HG03045 (cell line): Measurements from ENCODE around the gene GRIN2C.
"Not testable (repeated sequence)": the region's sequence is repeated elsewhere in the genome, so short reads cannot be mapped to it uniquely, and the experiment has no call there.

ENCODE experiments used
- ATAC-seq: cut with Tn5 transposase; IDR thresholded peaks from one replicate; pipeline ENCODE4 v1.9.1; 2021; ENCODE audit warnings: mild to moderate bottlenecking, moderate library complexity; ENCODE audit not compliant: unreplicated experiment

GRIN2C gene

DNA sequence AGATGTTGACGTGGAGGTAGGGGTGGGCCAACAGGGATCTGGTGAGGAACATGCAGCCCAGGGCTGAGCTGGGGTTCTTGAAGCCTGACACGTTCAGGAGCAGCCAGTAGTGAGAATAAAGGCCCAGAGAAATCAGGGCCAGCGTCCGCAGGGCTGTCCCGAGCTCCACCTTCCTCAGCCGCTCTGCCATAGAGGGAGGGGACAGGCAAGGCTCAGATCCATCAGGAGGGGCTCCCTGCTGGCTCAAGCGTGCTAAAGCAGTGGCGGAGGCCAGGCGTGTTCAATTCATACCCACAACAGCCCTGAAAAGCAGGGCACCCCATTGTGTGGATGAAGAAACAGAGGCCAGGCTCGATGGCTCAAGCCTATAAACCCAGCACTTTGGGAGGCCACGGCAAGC lies 21.4 kb upstream of the GRIN2C start:
- ATAC-seq, result no peak

DNA sequence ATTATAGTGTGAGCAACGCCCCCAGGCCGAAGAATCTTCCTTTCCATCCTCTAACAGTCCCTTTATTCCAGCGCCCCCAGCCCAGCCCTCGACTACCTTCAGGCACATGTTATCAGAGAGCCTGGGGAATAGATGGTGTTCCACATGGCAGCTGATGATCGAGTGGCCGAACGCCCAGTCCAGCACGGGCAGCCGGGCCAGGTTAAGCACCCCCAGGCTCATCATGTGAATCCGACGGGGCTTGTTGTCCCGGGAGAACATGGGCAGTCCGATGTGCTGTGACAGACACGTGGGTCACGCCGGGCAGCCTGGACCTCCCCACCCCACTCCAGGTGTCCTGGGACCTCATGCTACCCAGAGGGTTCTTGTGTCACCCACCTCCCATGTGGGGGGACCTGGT lies 19.6 kb upstream of the GRIN2C start:
- ATAC-seq, result no peak

DNA sequence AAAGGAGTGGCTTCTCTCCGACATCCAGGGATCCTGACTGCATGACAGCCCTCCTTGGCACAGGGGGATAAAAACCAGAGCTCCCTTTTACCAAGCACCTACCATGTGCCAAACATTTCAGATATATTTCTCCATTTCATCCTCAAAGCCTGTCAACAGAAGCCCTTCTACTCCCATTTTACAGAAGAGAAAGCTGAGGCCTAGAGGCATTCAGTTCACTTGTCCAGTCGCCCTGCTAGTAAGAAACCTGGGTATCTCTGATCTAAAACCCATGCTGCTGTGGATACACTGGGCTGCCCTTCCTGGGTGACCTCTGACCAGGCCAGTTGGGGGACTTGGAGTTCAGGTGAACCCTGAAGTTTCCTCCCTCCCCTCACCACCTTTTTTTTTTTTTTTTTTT lies 19.0 kb upstream of the GRIN2C start:
- ATAC-seq, result no peak

DNA sequence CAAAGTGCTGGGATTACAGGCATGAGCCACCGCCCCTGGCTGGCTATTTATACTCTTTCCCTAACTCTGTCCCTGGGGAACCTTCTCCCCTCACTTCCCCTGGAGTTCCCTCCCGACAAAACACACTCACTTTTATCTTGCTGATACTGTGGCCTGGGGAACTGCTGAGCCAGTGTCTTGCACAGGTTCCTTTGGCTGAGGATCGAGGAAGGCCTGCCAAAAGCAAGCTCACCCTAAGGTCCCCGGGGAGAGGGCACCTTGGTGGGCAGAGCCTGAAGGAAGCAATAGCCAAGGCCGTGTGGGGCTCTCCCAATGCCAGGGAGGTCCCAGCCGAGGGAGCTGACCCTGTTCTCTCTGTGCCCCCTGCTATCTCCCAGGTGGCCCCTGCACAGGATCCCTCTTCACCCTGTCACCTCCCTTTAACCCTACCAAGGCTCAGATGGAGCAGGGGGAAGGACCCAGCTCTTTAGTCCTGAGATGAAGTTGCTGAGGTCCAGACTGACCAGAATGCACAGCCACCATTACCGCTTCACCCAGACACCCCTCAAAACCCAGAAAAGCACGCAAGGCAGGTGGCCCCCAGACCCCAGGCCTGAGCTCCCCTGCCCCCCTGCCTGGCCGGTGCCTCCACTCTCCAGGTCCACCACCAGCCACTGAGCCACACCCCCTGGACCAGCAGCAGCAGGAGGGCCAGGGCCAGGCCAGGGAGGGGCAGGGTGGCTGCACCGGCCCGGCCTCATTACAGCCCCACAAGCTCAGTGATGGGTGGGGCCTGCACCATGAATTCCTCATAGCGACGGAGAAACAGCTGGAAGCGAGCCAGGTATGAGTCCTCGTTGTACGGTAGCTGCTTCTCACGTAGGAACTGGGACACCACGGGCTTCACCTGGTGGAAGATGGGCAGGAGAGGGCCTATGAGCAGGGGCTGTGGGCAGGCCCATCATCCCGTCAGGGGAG lies 18.2 kb upstream of the GRIN2C start:
- no peak for ATAC-seq

DNA sequence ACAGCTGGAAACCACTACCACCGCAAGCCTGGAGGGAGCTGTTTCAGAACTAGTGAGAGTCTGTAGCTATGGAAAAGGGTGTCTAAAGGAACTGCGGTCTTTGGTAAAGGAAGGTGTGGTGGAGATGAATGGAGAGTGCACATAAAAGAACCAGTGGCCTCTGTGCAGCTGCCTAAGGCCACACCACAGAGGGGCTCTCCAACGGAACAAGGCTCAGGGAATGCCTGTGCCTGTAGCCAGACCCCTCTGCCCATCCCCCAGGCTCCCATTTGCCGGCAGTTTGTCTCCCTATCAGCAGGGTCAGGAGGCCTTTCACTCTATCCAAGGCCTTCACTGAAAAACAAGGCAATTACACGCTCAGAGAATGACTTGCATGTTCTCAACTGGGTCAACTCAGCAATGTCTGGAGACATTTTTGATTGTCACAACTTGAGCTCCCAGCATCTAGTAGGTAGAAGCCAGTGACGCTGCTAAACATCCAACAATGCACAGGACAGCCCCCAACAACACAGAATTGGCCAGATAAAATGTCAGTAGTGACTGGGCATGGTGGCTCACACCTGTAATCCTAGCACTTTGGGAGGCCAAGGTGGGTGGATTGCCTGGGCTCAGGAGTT lies 16.4 kb upstream of the GRIN2C start:
- ATAC-seq, result no peak

DNA sequence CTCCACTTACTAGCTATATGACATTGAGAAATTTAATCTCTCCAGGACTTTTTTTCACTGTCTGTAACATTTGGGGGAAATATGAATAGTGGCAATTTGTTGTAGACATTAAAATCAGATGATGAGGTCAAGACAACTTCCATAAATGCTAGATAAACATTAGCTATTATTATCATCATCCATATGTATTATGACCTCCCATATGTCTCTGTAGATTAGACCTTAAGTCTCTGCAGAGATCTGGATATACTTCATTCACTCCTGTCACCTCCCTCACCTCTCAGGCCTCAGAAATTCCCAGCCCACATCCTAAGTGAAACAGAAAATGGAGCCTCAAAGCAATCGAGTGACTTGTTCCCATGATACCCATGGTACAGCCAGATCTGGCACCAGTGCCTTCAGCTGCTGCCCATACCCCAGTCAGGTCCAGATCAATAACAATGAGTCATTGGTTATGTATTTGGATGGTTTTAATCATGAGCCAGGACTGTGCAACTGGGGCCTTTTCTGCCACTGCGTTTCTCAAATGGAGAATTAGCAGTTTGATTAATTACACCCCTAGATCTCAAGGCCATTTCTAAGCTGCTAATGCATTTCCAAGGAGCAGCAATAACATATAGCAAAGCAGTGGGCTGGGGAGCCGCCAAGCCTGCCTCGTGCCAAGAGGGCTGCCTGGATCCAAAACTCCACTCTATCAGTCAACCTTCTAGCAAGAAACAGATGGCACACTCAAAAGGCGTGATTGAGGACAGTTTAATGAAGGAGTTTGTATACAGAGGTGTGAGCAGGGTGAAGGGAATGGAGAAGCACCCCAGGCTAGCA lies 15.7 kb upstream of the GRIN2C start:
- no peak for ATAC-seq

DNA sequence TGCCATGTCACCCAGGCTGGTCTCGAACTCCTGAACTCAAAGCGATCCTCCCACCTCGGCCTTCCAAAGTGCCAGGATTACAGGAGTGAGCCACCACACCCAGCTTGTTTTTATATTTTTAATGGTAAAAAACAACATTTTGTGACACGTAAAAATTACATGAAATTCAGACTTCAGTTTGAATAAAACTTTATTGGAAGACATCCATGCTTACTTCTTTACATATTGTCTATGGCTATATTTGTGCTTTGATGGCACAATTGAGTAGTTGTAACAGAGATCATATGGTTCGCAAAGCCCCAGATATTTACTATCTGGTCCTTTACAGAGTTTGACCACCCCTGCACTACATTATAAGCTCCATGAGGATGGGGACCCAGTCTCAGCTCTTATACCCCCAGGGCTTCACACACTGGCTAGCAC lies 14.9 kb upstream of the GRIN2C start:
- no peak for ATAC-seq

DNA sequence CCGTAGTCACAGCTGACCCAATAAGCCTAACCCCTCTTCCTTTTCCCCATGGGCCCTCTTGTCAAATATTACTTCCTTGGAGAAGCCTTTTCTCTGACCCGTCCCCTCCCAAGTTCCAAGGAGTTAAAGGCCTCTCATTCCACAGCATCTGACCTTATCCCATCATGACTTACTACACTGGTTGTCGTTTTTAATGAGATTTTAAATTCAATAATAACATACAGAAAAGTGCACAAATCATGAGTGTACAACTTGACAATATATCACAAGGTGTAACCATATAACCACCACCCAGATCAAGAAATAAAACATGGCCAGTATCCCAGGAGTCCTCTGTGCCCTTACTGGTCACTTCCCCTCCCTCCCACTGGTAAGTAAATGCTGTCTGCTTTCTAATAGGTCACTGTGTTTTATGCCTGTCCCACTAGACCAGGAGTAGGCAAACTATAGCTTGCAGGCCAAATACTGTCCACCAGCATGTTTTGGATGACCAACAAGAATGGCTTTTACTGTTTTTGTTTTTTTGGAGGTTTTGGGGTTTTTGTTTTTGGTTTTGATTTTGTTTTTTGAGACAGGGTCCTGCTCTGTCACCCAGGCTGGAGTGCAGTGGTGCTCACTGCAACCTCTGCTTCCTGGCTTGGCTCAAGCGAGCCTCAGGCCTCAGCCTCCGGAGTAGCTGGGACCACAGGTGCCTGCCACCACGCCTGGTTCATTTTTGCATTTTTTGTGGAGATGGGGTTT lies 14.4 kb upstream of the GRIN2C start:
- no peak for ATAC-seq

DNA sequence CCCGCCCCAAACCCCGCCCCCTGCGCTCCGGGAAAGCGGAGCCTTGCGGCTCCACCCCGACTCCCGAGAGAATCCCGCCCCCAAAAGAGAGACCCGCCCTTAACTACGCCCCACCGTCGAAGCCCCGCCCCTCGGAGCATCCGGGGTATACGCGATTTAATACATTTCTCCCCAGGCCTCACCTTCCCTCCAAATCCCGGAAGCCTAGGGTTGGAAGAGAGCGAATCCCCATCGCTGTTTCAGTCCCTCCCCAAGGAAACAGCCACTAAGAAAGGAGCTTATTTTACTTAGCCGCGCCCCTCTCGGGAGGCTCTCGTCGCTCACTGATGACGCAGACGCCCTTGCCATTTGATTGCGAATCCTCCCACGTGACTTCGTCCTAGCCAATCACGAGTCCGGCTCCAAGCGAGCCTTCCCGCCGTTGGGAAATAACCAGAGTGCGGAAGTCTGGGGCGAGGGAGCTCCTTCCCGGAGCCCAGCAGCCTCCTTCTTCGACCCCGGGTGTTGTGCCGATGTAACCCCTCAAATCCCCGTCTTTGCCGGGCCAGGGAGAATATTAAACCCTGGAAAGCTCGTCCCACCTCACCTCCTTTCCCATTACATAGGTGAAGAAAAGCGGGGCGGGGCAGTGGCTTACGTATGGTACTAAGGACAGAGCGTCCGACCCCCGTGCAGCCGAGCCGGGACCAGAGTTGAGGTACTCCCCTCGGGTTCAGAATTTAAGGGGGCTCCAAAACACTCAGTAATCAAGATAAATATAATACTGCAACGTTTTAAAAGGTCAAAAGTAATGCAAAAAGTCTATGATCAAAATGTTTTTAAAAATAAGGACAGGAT lies 13.6 kb upstream of the GRIN2C start:
- ATAC-seq, result peak; percentile 89

DNA sequence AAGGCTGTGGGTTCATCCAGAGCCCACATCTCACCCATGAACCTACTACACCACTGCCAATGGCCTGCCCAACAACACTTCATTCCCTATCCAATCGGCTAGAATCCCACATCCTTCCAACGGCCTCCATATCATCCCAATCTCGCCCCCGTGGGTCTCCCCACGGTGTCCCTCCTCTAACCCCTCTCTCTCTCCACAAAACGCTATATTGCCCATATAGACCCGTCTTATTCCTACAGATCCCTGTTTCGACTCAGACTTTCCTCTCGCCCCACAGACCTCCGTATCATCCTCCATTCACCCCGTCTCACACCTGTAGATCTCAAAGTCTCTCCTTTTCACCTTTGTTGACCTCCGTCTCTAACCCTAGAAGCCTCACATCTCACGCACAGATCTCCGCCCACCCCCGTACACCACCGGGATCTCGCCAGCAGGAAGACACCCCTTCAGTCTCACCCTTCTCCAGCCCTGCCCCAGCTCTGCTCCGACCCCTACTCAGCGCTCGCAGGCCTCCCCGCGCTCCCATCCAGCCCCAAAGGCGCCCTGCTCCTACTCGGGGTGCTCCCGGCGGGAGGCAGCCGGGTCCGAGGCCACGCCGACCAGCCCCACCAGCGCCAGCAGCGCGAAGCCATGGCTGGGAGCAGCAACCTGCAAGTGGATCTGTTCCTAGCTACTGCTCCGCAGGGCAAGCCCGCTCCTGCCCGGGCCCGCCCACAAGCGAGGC lies 12.8 kb upstream of the GRIN2C start, which contains the start of gene FDXR:
TSS of gene FDXR (minus strand) at position 682 of the 724 bp plus-strand sequence. CDS start at position 632, 50 bp downstream.
- peak; percentile 12 for ATAC-seq

DNA sequence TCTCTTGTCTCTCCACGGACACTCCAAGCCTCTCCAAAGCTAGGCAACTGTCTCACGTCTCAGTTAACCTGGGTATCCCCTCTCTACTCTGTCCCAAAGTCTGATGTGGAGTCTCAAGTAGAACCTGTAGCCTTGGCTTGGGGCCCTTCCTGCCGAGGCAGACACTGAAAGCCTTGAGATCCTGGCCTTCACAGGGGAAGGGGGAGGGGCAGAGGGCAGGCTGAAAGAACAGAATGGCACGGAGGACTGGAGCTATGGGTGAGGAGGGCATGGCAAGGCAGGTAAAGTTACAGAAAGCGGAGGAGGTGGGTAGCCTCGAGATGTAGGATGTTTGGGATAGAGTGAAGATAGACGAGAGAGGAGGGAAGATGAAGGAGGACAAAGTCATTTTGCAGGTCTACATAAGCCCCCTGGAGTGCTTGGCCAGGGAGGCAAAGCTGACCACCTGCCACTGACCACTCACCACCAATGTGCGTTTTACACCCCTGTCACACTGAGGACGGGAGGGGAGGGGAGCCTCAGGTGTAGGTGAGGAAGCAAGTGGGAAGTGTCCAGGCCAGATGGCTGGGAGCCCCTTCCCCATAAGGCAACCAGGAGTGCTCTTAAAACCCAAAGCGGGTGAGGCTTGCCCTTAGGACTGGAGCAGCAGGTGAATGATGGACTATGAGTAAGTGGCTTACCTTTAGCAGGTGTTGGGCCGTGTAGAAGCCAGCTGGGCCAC lies 11.8 kb upstream of the GRIN2C start:
- no peak for ATAC-seq

DNA sequence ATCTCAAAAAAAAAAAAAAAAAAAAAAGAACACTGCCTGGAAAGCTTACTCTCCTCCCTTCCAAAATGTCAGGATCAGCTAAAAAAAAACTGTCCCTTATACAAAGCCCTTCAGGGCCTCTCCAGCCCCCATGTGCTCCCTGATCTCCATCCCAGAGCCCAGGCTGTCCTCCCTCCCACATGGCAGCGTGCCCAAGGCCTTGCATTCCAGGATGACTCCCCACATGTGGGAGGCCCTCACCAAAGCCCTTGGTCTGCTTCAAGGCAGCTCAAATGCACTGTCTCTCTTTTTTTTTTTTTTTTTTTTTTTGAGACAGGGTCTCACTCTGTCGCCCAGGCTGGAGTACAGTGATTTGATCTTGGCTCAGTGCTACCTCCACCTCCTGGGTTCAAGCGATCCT lies 10.8 kb upstream of the GRIN2C start:
- no peak for ATAC-seq

DNA sequence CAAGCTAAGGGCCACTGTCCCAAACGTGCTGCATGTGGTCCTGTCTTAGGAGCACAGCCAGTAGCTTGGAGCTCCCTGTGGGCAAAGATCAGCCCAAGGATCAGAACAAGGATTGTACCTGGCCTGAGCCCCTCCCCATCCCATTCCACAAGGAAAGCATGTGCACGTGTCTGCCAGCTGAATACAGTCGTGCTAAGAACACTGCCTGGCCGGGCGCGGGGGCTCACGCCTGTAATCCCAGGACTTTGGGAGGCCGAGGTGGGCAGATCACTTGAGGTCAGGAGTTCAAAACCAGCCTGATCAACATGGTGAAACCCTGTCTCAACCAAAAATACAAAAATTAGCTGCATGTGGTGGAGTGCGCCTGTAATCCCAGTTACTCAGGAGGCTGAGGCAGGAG lies 10.3 kb upstream of the GRIN2C start:
- ATAC-seq, result not testable (repeated sequence)

DNA sequence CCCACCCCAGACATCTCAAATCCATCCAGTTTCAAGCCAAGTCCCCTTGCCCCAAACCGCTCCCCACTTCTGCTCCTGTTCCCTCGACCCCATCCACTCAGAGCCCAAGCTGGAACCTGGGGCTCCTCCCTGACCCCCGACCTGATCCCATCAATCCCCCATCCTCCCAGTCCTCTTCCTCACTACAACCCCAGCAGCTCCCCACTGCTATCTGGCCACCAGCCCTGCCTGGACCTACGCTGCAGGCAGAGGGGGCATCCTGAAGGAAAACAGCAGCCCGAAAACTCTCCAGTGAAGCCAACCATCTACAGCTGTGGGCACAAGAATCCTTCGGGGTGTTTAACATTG lies 9.2 kb upstream of the GRIN2C start:
- ATAC-seq, result no peak

DNA sequence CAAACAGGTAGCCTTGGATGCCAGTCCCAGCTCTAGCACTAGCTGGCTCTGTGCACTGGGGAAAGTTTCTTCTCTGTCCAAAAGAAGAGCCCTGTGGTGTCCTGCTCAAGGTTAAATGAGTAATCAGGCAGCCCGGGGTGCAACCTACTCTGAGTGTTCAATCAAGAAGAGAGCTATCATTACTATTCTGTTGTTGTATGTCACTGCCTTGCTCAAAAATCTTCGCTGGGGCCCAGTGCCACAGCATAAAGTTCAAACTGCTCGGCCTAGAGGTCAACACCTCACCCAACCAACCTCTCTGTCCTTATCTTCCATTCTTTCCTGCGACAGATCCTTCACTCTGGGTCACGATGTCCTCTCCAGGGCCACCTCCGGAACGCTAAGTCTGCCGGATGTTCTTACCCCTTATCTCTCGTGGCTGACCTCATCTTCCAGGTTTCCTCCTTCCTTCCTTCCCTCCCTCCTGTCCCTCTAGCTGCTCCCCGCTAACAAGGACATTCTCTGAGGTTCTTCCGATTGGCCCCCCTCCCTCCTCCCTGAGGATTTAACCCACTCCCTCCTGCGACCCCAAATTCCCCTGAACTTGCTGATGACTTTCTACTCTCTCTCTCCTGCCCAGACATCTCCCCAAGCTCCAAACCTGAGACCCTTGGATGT lies 8.7 kb upstream of the GRIN2C start:
- ATAC-seq, result no peak

DNA sequence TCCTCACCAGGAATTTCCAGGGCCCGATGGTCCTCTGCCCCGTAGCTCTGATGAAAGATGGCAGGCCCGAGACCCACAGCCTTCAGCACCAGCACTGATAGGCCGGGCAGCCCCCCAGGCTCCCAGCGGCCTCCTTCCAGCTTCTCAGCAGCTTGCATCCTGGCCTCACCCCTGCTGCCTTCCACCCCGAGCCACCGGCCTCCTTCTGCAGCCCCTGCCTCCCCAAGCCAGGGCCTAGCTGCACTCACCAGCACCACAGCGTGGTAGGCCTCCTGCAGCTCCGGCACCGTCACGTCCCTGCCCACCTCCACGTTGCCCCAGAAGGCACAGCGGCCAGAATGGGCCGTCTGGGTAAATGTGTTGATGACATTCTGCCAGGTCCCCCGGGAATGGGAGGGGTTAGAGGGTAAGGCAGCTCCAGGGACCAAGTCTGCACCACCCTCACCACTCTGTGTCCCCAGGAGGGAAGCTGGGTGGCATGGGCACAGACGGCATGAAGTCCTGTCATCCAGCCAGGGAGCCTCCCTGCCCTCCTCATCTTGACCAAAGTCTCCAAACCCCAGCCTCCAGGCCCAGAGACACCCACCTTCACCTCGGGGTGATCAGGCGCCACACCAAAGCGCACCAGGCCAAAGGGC lies 6.6 kb upstream of the GRIN2C start:
- ATAC-seq, result no peak

DNA sequence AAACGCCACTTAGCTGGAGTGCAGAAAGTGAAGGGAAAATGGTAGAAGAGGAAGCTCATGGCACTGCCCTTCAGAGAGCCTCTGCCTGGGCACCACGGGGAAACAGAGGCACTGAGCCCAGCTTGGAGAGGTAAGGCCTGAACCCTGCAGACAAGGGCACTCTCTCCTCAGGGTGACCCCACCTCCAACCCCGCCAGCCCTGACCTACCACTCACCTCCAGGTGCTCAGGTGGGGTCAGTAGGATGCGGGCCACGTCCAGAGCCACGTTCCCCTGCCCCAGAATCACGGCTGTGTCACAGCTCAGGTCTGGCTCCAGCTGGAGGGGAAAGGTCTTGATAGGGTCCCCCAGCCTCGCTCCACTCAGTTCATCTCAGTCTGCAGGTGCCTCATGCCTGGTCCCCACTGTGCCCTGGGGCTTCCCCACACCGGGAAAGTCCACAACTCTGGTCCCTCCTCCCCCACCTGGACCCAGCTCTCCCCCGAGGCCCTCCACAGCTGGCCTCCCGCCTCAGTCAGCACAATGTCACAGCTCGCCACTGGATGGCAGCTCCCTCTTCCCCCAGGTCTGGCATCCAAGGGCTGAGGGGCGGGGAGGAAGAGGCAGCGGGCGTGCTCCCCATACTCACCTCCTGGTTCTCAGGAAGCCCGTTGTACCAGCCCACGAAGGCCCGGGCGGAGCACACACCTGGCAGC lies 6.0 kb upstream of the GRIN2C start:
- ATAC-seq, result no peak
